Motor neuron (in vitro differentiated cells): Measurements from ENCODE around the gene FLT4. TPM values are rescaled to one million over a fixed set of nuclear protein-coding genes. Genes with fewer than 3 reads are reported as not detected.

Experiments
- ATAC-seq, 8 experiments: fragments of 200-7000 bp; cut with Tn5 transposase; replicated peaks in 6 of 8; 2 replicates each; pipeline ENCODE4 v1.8.0; 2021; ENCODE audit warnings: mild to moderate bottlenecking in 8 of 8, moderate library complexity in 8 of 8
- H3K27ac ChIP-seq, 2 donors: fragments of 250-450 bp; sonication (Bioruptor Pico); 2 replicates each; pipeline ENCODE4 v1.9.0; 2021; ENCODE audit warnings: antibody characterized with exemption in 2 of 2, mild to moderate bottlenecking in 2 of 2, moderate library complexity in 1 of 2
- H3K4me1 ChIP-seq, 2 donors: fragments of 250-450 bp; sonication (Bioruptor Pico); replicated peaks in 1 of 2; 2 replicates each; pipeline ENCODE4 v1.6.1; 2021; ENCODE audit warnings: antibody characterized with exemption in 2 of 2, mild to moderate bottlenecking in 2 of 2, moderate library complexity in 1 of 2
- H3K4me3 ChIP-seq, 5 donors: fragments of 250-450 bp; sonication (Bioruptor Pico); 2 replicates each; pipeline ENCODE4 v1.9.0; 2021; ENCODE audit warnings: antibody characterized with exemption in 5 of 5, mild to moderate bottlenecking in 5 of 5, moderate library complexity in 4 of 5
- WGBS, 10 experiments: fragments of 450-650 bp; shearing (Covaris generic); methylation state at CpG; one replicate each; pipeline ENCODE4 v1.0.0; 2022; 5-methylcytosine and 5-hydroxymethylcytosine counted together
- in situ Hi-C, 9 experiments: fragments of 400-800 bp; cut with MboI; loops; one replicate each; pipeline ENCODE4 v1.15.0; 2021; ENCODE audit warnings: low sequenced_read_pairs in 9 of 9, low pct_unique_long_range_greater_than_20kb in 2 of 9; ENCODE audit not compliant: unreplicated experiment in 9 of 9
- total RNA-seq, 8 experiments: library from RNA; unstranded; fragments of 300-600 nt; gene quantifications; 2 replicates each; pipeline versions ENCODE4 v1.2.3 to v1.2.4, GENCODE V29; 2022

Gene FLT4
- total RNA-seq, 8 experiments from 2014 or later = 0.14 to 4.4 (median 1.2) TPM

DNA sequence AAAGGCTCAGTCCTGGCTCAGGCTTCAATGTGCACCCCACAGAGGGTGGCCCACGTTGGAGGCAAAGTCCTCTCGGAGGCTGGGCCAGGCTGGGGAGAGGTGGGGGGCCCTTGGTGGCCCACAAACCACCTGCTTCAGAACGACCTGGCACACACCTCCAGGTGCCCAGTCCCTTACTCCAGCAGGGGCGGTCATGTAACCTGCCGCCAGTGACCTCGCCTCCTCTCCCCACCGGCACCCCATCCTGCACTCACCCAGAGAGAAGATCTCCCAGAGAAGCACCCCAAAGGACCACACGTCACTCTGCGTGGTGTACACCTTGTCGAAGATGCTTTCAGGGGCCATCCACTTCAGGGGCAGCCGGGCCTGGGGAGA is 35.6 kb downstream of the FLT4 start:
- 80% methylated on average over 4 of the region's 11 CpGs; no CpG with 5 or more reads in 9 of the 10 experiments for WGBS, 10 experiments
- Histone ChIP-seq H3K27ac (no peak overlapping the region), H3K4me3 (no peak overlapping the region), H3K4me1 (no peaks in the 10 kb centered on the region)
- no peak for ATAC-seq
- in situ Hi-C loops = no loop called here

DNA sequence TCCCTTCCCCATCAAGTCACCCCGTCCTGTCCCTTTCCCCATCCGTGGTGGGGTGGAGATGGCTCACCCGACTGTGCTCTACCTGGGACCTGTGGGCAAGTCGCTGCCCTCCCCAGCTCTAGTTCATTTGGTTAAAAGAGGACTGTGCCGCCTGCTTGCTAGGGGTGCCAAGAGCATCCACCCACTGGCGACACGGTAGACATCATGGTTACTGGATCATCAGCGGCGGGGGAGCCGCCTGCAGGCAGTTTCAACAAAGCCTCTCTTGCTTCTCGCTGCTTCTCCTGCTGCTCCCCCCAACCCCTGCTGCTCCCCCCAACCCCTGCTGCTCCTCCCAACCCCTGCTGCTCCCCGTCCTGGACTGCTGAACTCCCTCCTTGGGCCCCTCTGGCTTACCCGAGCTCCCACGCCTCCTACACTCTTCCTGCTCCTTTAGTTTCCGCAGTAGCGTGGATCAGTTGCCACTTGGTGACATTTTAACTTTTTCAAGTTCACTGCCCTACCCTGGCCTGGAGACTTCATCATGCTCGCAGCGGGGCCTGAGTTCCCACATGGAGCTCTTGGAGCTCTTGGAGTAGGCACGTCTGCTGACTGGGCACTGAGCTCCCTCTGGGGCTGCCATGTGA is 36.1 kb downstream of the FLT4 start:
- Histone ChIP-seq H3K4me3 (no peak overlapping the region), H3K27ac (no peak overlapping the region), H3K4me1 (peaks cover 2 to 4% of the 10 kb centered on the region in 2 donors)
- 87% methylated on average over 3 of the region's 19 CpGs; no CpG with 5 or more reads in 9 of the 10 experiments for WGBS, 10 experiments
- in situ Hi-C loops = no loop called here
- no peak for ATAC-seq

DNA sequence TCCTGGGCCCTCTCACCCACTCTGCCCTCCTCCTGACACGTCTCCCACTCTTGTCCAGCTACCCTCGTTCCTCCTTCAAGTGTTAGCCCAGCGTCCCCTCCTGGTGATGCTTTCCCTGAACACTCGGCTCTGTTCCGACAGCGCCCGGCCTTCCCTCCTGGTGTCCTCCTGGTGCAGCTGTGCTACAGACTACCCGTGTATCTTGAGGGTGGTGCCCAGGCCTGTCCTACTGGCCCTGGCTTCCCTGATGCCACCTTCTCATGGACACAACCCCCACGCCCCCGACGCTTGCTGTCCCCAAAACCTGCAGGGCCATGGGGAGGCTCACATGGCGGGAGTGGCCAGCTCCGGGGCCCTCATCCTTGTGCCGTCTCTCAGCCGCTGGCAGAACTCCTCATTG is 36.7 kb downstream of the FLT4 start:
- WGBS, 10 experiments = 100% methylated on average over 1 of the region's 15 CpGs; no CpG with 5 or more reads in 9 of the 10 experiments
- H3K27ac ChIP-seq = no peak overlapping the region
- in situ Hi-C loops = no loop called here
- no peak overlapping the region for H3K4me3 ChIP-seq
- H3K4me1 ChIP-seq = peaks cover 8 to 10% of the 10 kb centered on the region in 2 donors
- ATAC-seq = no peak

DNA sequence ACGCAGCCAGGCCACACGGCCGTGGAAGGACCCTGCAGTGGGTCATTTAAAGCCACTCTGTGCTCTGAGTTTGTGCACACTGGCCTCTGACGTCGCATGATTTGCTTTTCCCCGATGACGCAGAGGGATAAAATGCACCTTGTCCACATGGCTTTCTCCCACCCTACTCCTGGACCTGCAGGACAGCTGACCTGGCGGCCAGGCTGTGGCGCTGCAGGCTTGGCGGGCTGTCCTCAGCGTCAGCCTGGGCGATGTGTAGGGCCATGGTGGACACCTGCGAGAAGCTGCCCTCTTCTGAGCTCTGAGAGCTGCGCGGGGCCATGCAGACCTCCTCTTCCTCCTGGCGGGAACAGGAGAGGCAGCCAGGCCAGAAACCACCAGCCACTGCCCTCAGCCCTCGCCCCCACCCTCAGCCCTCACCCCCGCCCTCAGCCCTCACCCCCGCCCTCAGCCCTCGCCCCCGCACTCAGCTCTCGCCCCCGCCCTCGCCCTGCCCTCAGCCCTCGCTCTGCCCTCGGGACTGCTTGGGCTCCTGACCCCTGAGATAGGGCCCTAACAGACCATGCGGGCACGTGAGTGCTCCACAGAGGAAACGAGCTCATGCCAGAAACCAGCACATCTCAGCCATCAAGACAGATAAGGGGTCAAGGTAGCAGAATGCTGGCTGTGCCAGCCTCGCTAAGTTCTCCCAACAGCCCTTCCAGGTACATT is 38.1 kb downstream of the FLT4 start:
- Histone ChIP-seq H3K27ac (no peak overlapping the region), H3K4me1 (peaks cover 9 to 10% of the 10 kb centered on the region in 2 donors), H3K4me3 (no peak overlapping the region)
- in situ Hi-C loops = no loop called here
- peak in 1 of 8 experiments; percentile 52 for ATAC-seq
- WGBS, 10 experiments = 93% methylated on average over 3 of the region's 30 CpGs; no CpG with 5 or more reads in 9 of the 10 experiments

DNA sequence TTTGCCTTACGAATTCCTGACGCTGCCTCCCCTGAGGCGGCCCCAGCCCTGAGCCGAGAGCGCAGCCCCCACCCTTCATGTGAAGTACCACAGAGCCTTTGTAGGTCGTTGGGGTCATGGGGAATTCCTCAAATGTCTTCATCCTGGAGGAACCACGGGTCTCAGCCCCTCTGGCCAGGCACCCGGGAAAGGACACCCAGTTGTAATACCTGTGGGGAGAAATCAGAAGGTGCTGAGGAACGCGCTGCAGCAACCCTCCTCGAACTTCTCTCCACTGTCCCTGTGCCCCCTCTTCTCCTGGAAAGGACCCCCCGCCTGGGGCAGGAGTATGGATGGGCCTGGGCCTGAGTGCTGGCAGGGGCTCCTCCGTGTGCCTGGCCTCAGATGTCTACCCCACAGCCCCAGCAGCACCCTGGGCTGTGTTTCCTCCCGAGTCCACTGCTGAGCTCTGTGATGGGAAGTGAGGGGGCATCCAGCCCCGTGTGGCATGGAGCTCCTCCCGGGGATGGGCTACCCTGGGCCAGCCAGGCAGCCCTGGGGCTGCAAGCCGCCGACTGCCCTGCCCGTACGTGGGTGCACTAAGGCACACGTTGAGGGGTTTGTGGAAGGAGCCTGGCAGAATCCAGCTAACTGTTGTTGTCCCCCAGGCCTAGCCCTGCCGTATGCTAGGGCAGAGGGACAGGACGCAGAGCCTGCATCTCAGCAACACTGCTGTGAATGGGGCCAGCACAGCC is 39.4 kb downstream of the FLT4 start:
- in situ Hi-C loops = no loop called here

DNA sequence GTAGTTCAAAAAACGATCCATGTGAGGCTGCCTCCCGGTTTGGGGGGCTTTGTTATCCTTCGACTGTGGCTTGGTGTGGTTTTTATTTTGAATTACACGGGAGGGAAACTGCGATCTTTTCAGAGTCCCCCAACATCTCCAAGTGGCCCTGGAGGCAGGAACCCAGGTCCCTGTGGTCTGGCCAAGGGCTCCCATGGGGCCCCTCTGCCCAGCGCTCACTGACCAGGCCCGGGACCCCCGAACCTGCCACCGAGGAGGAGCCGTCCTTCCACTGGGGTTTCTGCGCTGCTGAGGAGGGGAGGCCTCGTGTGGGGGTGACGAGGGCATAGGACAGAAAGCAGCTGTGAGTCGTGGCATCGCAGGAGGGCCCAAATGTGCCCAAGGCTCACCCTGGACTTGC is 40.0 kb downstream of the FLT4 start:
- WGBS, 10 experiments = 60 to 100% (median 77%) methylated on average over 1 to 6 of the region's 15 CpGs; no CpG with 5 or more reads in 6 of the 10 experiments
- Histone ChIP-seq H3K4me3 (no peak overlapping the region), H3K4me1 (peaks cover 9 to 10% of the 10 kb centered on the region in 2 donors), H3K27ac (no peak overlapping the region)
- ATAC-seq = no peak
- in situ Hi-C loops = no loop called here

More for the DNA sequence above, 39.4 kb downstream of the FLT4 start:
- H3K4me1 ChIP-seq = peaks cover 9 to 10% of the 10 kb centered on the region in 2 donors
- no peak overlapping the region for H3K4me3 ChIP-seq
- WGBS, 10 experiments = 34 to 100% (median 43%) methylated on average over 1 to 5 of the region's 23 CpGs; no CpG with 5 or more reads in 5 of the 10 experiments
- no peak overlapping the region for H3K27ac ChIP-seq
- no peak for ATAC-seq

DNA sequence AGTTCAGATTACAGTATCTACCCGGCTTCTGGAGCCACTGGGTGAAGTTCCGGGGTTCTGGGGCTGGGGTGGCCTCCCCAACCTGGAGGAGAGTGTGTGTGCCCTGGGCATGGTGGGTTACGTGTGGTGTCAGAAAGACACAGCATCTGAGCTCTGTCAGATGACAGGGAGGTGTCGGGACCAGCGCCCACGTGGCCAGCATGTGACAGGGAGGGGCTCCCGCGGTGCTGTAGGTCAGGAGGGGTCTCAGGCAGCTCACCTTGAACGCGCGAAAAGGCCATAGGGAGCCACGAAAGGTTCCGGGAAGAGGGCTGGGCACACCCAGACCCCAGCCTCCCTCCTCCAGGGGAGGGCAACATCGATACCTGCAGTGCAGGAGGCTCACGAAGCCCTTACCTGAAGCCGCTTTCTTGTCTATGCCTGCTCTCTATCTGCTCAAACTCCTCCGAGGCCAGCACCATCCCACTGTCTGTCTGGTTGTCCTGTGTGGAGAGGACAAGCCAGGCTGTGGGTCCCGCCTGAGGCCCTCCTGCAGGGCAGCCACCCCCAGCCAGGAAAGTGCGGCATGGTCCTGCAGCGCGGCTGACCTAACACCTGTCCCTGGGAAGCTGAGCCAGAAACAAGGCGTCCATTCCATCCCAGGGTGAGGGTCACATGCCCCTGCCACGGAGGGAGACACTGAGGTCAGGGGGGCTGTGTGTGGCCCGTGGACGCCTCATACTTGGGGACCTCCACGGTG is 40.7 kb downstream of the FLT4 start:
- Histone ChIP-seq H3K4me3 (no peak overlapping the region), H3K4me1 (peaks cover 9 to 10% of the 10 kb centered on the region in 2 donors), H3K27ac (peak overlapping the region in 1 of 2 donors; percentile 82)
- 33 to 100% (median 95%) methylated on average over 1 to 13 of the region's 26 CpGs; no CpG with 5 or more reads in 4 of the 10 experiments for WGBS, 10 experiments
- ATAC-seq = peak in 5 of 8 experiments; percentile 13 to 52 (median 20)
- in situ Hi-C loops = no loop called here

DNA sequence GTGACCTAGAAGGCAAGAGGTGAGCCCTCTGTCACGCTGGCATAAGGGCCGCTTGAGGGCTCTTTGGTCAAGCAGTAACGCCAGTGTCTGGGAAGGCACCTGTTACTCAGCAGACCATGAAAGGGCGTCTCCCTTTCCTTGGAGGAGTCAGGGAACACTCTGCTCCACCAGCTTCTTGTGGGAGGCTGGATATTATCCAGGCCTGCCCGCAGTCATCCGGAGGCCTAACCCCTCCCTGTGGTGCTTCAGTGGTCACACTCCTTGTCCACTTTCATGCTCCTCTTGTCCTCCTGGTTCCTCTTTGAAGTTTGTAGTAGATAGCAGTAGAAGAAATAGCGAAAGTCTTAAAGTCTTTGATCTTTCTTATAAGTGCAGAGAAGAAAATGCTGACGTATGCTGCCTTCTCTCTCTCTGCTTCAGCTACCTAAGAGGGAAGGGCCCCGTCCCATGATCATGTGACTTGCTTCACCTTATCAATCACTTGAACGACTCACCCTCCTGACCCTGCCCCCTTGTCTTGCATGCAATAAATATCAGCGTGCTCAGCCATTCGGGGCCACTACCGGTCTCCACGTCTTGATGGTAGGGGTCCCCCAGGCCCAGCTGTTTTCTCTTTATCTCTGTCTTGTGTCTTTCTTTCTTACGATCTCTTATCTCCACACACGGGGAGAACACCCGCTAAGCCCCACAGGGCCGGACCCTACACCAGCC is 41.4 kb downstream of the FLT4 start:
- Histone ChIP-seq H3K4me1 (peaks cover 9 to 10% of the 10 kb centered on the region in 2 donors), H3K4me3 (no peak overlapping the region), H3K27ac (peak overlapping the region in 1 of 2 donors; percentile 82)
- peak in 5 of 8 experiments; percentile 33 to 86 (median 69) for ATAC-seq
- WGBS, 10 experiments = 26 to 100% (median 43%) methylated on average over 1 to 13 of the region's 18 CpGs; no CpG with 5 or more reads in 2 of the 10 experiments
- in situ Hi-C loops = no loop called here

DNA sequence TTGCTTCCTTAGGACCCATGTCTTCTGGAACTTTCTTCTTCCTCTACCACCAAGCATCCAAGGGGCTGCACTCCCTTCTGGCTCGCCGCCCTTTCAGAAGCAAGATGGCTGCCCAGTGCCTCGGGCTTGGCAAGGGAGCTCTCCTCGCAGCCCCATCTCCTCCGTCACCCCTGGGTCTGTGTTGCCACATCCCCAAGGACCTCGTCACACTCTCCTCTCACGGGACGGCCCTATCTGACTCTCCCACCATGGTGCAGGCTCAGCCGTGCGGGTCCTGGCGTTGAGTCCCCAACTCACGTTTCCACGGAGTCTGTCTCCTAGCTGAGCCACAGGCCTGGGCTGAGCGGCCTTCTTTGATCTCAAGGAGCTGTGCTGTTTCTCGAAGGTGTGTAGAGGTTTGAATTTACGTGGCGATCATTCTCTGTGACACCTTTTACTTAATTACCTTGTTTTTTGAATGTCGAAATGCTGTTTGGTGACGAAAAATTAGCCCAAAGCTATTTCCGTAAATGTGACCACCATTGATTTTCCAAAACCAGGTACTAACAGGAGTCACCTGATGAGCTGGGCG is 43.1 kb downstream of the FLT4 start:
- in situ Hi-C loops = no loop called here
- ATAC-seq = peak in 1 of 8 experiments; percentile 16
- Histone ChIP-seq H3K4me3 (no peak overlapping the region), H3K4me1 (peaks cover 9 to 10% of the 10 kb centered on the region in 2 donors), H3K27ac (no peak overlapping the region)
- 0 to 96% (median 90%) methylated on average over 1 to 15 of the region's 21 CpGs; no CpG with 5 or more reads in 1 of the 10 experiments for WGBS, 10 experiments

DNA sequence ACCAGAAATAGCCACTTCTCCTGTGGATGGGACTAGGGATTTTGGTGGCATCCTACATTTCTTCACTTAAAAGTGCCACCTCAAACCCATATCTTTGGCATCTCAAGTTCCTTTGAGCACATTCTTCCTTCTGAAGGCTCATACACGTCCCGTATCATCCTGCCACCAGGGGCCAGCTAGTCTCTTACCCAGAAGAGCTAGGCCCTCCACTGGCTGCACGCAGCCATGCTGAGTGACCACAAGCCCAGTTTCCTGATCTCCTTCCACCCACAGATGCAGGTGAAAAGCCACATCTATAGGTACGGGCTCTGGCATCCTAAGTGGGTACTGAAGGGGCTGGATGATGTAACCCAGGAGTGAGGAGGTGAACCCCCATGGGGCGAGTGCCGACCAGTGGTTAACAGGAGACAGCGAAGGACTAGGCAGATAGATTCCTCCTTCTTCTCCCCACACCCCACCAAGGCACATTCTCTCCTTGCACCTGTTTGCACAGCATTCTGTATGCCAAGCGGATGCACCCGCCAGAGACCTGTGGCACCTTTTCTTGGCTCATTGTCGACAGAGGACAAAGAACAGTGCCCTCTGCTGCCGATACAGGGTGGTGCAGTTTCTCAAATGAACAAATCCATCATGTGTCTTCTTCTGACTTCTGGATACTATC is 43.7 kb downstream of the FLT4 start:
- in situ Hi-C loops = no loop called here
- peaks cover 9 to 10% of the 10 kb centered on the region in 2 donors for H3K4me1 ChIP-seq
- no peak overlapping the region for H3K4me3 ChIP-seq
- WGBS, 10 experiments = 6 to 100% (median 64%) methylated on average over 1 to 8 of the region's 11 CpGs; no CpG with 5 or more reads in 2 of the 10 experiments
- peak in 3 of 8 experiments; percentile 54 to 74 (median 71) for ATAC-seq
- H3K27ac ChIP-seq = no peak overlapping the region

DNA sequence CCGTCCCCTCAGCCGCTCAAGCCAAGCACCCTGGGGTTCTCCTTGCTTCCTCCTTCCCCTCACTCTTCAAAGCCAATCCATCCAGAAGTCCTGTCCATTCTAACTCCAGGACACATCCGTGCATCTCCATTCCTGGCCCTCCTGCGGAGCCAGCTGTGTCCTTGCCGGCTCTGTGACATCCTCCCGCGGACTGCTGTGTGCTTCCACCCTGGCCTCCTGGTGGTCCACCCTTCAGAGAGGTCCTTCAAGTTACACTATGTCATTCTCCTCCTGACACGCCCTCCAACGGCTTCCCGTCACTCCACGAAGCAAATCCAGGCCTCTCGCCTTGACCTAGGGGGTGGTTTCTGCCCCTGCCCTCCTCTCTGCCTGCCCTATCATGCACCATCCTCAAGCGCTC is 45.1 kb downstream of the FLT4 start:
- no peak overlapping the region for H3K4me3 ChIP-seq
- peaks cover 9 to 10% of the 10 kb centered on the region in 2 donors for H3K4me1 ChIP-seq
- no peak for ATAC-seq
- WGBS, 10 experiments = 49 to 100% (median 83%) methylated on average over 1 to 8 of the region's 13 CpGs; no CpG with 5 or more reads in 1 of the 10 experiments
- in situ Hi-C loops = no loop called here
- H3K27ac ChIP-seq = no peak overlapping the region
